Posterior vena cava (tissue), 2 donors: ENCODE data around the gene DUSP19. TPM values are rescaled to one million over a fixed set of nuclear protein-coding genes. Genes with fewer than 3 reads are reported as not detected.

Experiments
- DNase-seq: peaks from one replicate; pipeline ENCODE4 v3.0.0-alpha.2; 2020; ENCODE audit warnings: low spot score
- intact Hi-C, 2 donors: fragments of 100-400 bp; cut with DNase I; formaldehyde crosslinking; loops; one replicate each; pipeline versions ENCODE4 v1.14.1 to v1.14.2; 2022 to 2023
- total RNA-seq, 2 donors: library from RNA; stranded (reverse); fragmentation: NEBNext Ultra II Directional; extraction: Animal tissue kit (Norgen Biotek cat#: 25700); gene quantifications; one replicate each; pipeline ENCODE4 v1.2.1, GENCODE V29; 2021
- donor health status: DM: yes; HTN: yes; CAD: no.
- donor health status: DM: yes; HTN: yes; CAD: no.

DUSP19 gene
- total RNA-seq, 2 donors from 2014 or later: 5.7 to 9.1 TPM

- no peak for DNase-seq
- intact Hi-C loops: no loop called here
These were observed 17.8 kb upstream of the DUSP19 start for GRCh38 chr2:183060571-183061231.

- intact Hi-C loops: no loop called here
- no peak for DNase-seq
These were observed 15.5 kb upstream of the DUSP19 start for GRCh38 chr2:183063083-183063482.

- no peak for DNase-seq
- intact Hi-C loops: no loop called here
These were observed 10.0 kb upstream of the DUSP19 start for GRCh38 chr2:183068561-183068960.

- no peak for DNase-seq
- intact Hi-C loops: no loop called here
These were observed 9.4 kb upstream of the DUSP19 start for GRCh38 chr2:183069174-183069573.

- intact Hi-C loops: no loop called here
- no peak for DNase-seq
These were observed 7.4 kb upstream of the DUSP19 start for GRCh38 chr2:183070942-183071844.

GRCh38 chr2:183072177-183072576, 6.4 kb upstream of the DUSP19 start:
- intact Hi-C loops: no loop called here
- DNase-seq: no peak

GRCh38 chr2:183078163-183078463, 434 bp upstream of the DUSP19 start:
- no peak for DNase-seq
- intact Hi-C loops: no loop called here

- DNase-seq: no peak
- intact Hi-C loops: no loop called here
These were observed 710 bp downstream of the DUSP19 start for GRCh38 chr2:183079139-183079775.

- no peak for DNase-seq
- intact Hi-C loops: no loop called here
These were observed 3.4 kb downstream of the DUSP19 start for GRCh38 chr2:183081911-183082310.

GRCh38 chr2:183088061-183088460, 9.5 kb downstream of the DUSP19 start:
- DNase-seq: no peak
- intact Hi-C loops: loop anchor here in 1 of 2 donors (5.0 kb wide), 1 partner anchor 34 kb away; the partner anchor contains the start of gene NUP35

GRCh38 chr2:183089192-183089851, 10.8 kb downstream of the DUSP19 start:
- intact Hi-C loops: loop anchor here in 1 of 2 donors (5.0 kb wide), 1 partner anchor 33 kb away; the partner anchor contains the start of gene NUP35
- no peak for DNase-seq

GRCh38 chr2:183091318-183091953, 12.9 kb downstream of the DUSP19 start:
- intact Hi-C loops: no loop called here
- no peak for DNase-seq

- intact Hi-C loops: no loop called here
- DNase-seq: no peak
These were observed 13.4 kb downstream of the DUSP19 start for GRCh38 chr2:183091954-183092345.

- intact Hi-C loops: no loop called here
- DNase-seq: no peak
These were observed 15.5 kb downstream of the DUSP19 start for GRCh38 chr2:183093857-183094657.

GRCh38 chr2:183105402-183106134, 27.0 kb downstream of the DUSP19 start:
- no peak for DNase-seq
- intact Hi-C loops: no loop called here

GRCh38 chr2:183112577-183112976, 34.0 kb downstream of the DUSP19 start:
- no peak for DNase-seq
- intact Hi-C loops: no loop called here

- no peak for DNase-seq
- intact Hi-C loops: no loop called here
These were observed 35.1 kb downstream of the DUSP19 start for GRCh38 chr2:183113630-183114029.

GRCh38 chr2:183117226-183117625, 38.7 kb downstream of the DUSP19 start:
- intact Hi-C loops: no loop called here
- no peak for DNase-seq
